Type B pancreatic cell (in vitro differentiated cells): ENCODE results near the gene ALDH1B1. TPM values are rescaled to one million over a fixed set of nuclear protein-coding genes. Genes with fewer than 3 reads are reported as not detected.
"Not testable (repeated sequence)": the region's sequence is repeated elsewhere in the genome, so short reads cannot be mapped to it uniquely, and the experiment has no call there.

ENCODE experiments used
- DNase-seq: peaks from one replicate; pipeline ENCODE4 v3.0.0; 2021; ENCODE audit warnings: mixed read lengths; ENCODE audit not compliant: unreplicated experiment; ENCODE audit errors: extremely low spot score
- H3K27ac Mint-ChIP-seq: 2 replicates; pipeline ENCODE4 v1.8.0; 2021; ENCODE audit warnings: mild to moderate bottlenecking, mixed read lengths
- H3K27me3 Mint-ChIP-seq: 2 replicates; pipeline ENCODE4 v1.8.0; 2021; ENCODE audit warnings: mixed read lengths
- H3K36me3 Mint-ChIP-seq: 2 replicates; pipeline ENCODE4 v1.8.0; 2021; ENCODE audit warnings: mixed read lengths
- H3K4me1 Mint-ChIP-seq: one replicate; pipeline ENCODE4 v1.8.0; 2021; ENCODE audit warnings: mixed read lengths; ENCODE audit not compliant: unreplicated experiment
- H3K4me3 Mint-ChIP-seq: 2 replicates; pipeline ENCODE4 v1.8.0; 2021; ENCODE audit warnings: mild to moderate bottlenecking, mixed read lengths
- H3K9me3 Mint-ChIP-seq: 2 replicates; pipeline ENCODE4 v1.8.0; 2021; ENCODE audit warnings: mixed read lengths
- CTCF ChIP-seq: fragments of 200-600 bp; sonication (generic); conservative IDR thresholded peaks from 2 replicates; pipeline ENCODE4 v1.5.0; 2021; ENCODE audit warnings: antibody characterized with exemption, mild to moderate bottlenecking
- total RNA-seq: library from RNA; stranded (reverse); gene quantifications from 2 replicates; pipeline ENCODE4 v1.2.1, GENCODE V29; 2021; ENCODE audit warnings: low replicate concordance

ALDH1B1 gene
- total RNA-seq, 1 donor from 2014 or later: 29.1 TPM

- no peak for DNase-seq
- peaks cover 14% of the 10 kb centered on the region for H3K4me1 Mint-ChIP-seq
- no peaks in the 10 kb centered on the region for H3K9me3 Mint-ChIP-seq
- peaks cover 12% of the 10 kb centered on the region for H3K36me3 Mint-ChIP-seq
- H3K4me3 Mint-ChIP-seq: no peak overlapping the region
- no peak overlapping the region for H3K27ac Mint-ChIP-seq
- peaks cover 3% of the 10 kb centered on the region for H3K27me3 Mint-ChIP-seq
- TF ChIP-seq CTCF: no peak
Measured at GRCh38 chr9:38395653-38396370, 3.3 kb downstream of the ALDH1B1 start.

- TF ChIP-seq CTCF: no peak
- Mint-ChIP-seq H3K27ac (no peak overlapping the region), H3K36me3 (peaks cover 12% of the 10 kb centered on the region), H3K4me3 (no peak overlapping the region), H3K9me3 (no peaks in the 10 kb centered on the region), H3K4me1 (peaks cover 12% of the 10 kb centered on the region), H3K27me3 (no peaks in the 10 kb centered on the region)
- DNase-seq: no peak
Measured at GRCh38 chr9:38396371-38396671, 3.8 kb downstream of the ALDH1B1 start.

- H3K27me3 Mint-ChIP-seq: peaks cover 12% of the 10 kb centered on the region
Measured at GRCh38 chr9:38399191-38399590, 6.7 kb downstream of the ALDH1B1 start.

GRCh38 chr9:38401994-38402393 is 9.5 kb downstream of the ALDH1B1 start:
- peaks cover 6% of the 10 kb centered on the region for H3K36me3 Mint-ChIP-seq
- TF ChIP-seq CTCF: no peak
- no peak for DNase-seq

More at GRCh38 chr9:38399191-38399590, 6.7 kb downstream of the ALDH1B1 start:
- not testable (repeated sequence) for H3K27ac Mint-ChIP-seq, H3K4me1 Mint-ChIP-seq, H3K9me3 Mint-ChIP-seq, DNase-seq, H3K4me3 Mint-ChIP-seq
- peaks cover 12% of the 10 kb centered on the region for H3K36me3 Mint-ChIP-seq

GRCh38 chr9:38404314-38404713 is 11.8 kb downstream of the ALDH1B1 start:
- H3K36me3 Mint-ChIP-seq: no peaks in the 10 kb centered on the region
- peaks cover 7% of the 10 kb centered on the region for H3K4me1 Mint-ChIP-seq
- H3K27me3 Mint-ChIP-seq: peaks cover 20% of the 10 kb centered on the region
- no peak for TF ChIP-seq CTCF
- DNase-seq: no peak
- H3K4me3 Mint-ChIP-seq: no peak overlapping the region
- no peaks in the 10 kb centered on the region for H3K9me3 Mint-ChIP-seq
- no peak overlapping the region for H3K27ac Mint-ChIP-seq

More at GRCh38 chr9:38401994-38402393, 9.5 kb downstream of the ALDH1B1 start:
- Mint-ChIP-seq H3K27ac (no peak overlapping the region), H3K9me3 (no peaks in the 10 kb centered on the region), H3K4me3 (no peak overlapping the region), H3K4me1 (peaks cover 9% of the 10 kb centered on the region), H3K27me3 (peaks cover 20% of the 10 kb centered on the region)

GRCh38 chr9:38405785-38406184 is 13.3 kb downstream of the ALDH1B1 start:
- Mint-ChIP-seq H3K27me3 (peaks cover 25% of the 10 kb centered on the region), H3K27ac (no peak overlapping the region), H3K4me3 (no peak overlapping the region), H3K9me3 (no peaks in the 10 kb centered on the region), H3K36me3 (no peaks in the 10 kb centered on the region), H3K4me1 (peaks cover 7% of the 10 kb centered on the region)
- no peak for TF ChIP-seq CTCF
- DNase-seq: no peak
